Prostate gland (tissue), 2 donors: ENCODE results near the gene NINL. TPM values are rescaled to one million over a fixed set of nuclear protein-coding genes. Genes with fewer than 3 reads are reported as not detected.

Experiments
- DNase-seq: peaks from one replicate; pipeline ENCODE4 v3.0.0-alpha.2; 2019; ENCODE audit warnings: low spot score
- H3K27ac ChIP-seq, 2 donors: fragments of 200-600 bp; sonication (generic); 2 replicates each; pipeline ENCODE4 v1.5.1; 2017 to 2019
- H3K27me3 ChIP-seq: fragments of 200-600 bp; sonication (generic); replicated peaks from 2 replicates; pipeline ENCODE4 v1.5.1; 2019; ENCODE audit not compliant: insufficient read depth
- H3K36me3 ChIP-seq, 2 donors: fragments of 200-600 bp; sonication (generic); 1 replicate in 1 of 2; 2 replicates in 1 of 2; pipeline versions ENCODE4 v1.5.1 to v1.8.1; 2017 to 2019
- H3K4me1 ChIP-seq: fragments of 200-600 bp; sonication (generic); replicated peaks from 2 replicates; pipeline ENCODE4 v1.5.1; 2019
- H3K4me3 ChIP-seq, 2 donors: fragments of 200-600 bp; sonication (generic); 2 replicates each; pipeline ENCODE4 v1.5.1; 2017 to 2019
- H3K9me3 ChIP-seq: fragments of 200-600 bp; sonication (generic); 2 replicates; pipeline ENCODE4 v1.5.1; 2017
- CTCF ChIP-seq, 4 experiments: fragments of 200-600 bp in 2 of 4; fragments of 450-650 bp in 2 of 4; sonication (generic) in 2 of 4; IDR thresholded peaks; 1 replicate in 3 of 4; 2 replicates in 1 of 4; pipeline ENCODE4 v1.5.1; 2016 to 2019; ENCODE audit warnings: antibody characterized with exemption in 4 of 4, mild to moderate bottlenecking in 2 of 4, moderate library complexity in 2 of 4
- POLR2A ChIP-seq: fragments of 450-650 bp; IDR thresholded peaks from one replicate; pipeline ENCODE4 v1.6.1; 2016; ENCODE audit warnings: antibody characterized with exemption, mild to moderate bottlenecking
- POLR2AphosphoS5 ChIP-seq: sonication (generic); formaldehyde crosslinking; IDR thresholded peaks from one replicate; pipeline ENCODE4 v1.6.1; 2017; ENCODE audit warnings: antibody characterized with exemption
- WGBS: methylation state at CpG from one replicate; pipeline ENCODE4 v1.1.5; 2018; 5-methylcytosine and 5-hydroxymethylcytosine counted together
- intact Hi-C: fragments of 100-400 bp; cut with DNase I; formaldehyde crosslinking; loops from one replicate; pipeline ENCODE4 v1.14.2; 2022
- total RNA-seq, 2 donors: library from RNA; depleted of rRNA; stranded (reverse); fragments of >200 nt; gene quantifications; one replicate each; pipeline ENCODE4 v1.1.0, GENCODE V29; 2016

The NINL gene
- total RNA-seq, 2 donors from 2014 or later: 16.3 to 31.1 TPM

GRCh38 chr20:25452333-25452732 is 133.0 kb downstream of the NINL start:
- Histone ChIP-seq H3K9me3 (no peaks in the 10 kb centered on the region), H3K36me3 (peaks cover 0 to 8% of the 10 kb centered on the region in 2 donors), H3K27ac (no peak overlapping the region), H3K4me3 (no peak overlapping the region), H3K27me3 (no peaks in the 10 kb centered on the region), H3K4me1 (no peaks in the 10 kb centered on the region)
- 65% methylated on average over 6 of the region's 6 CpGs for WGBS
- no peak for DNase-seq
- intact Hi-C loops: no loop called here
- TF ChIP-seq CTCF (IDR thresholded peaks at IDR 0.05): no peak
- no peak for TF ChIP-seq POLR2A
- TF ChIP-seq POLR2AphosphoS5: no peak

GRCh38 chr20:25447671-25448070 is 137.7 kb downstream of the NINL start:
- WGBS: 81% methylated on average over 6 of the region's 6 CpGs
- H3K36me3 ChIP-seq: no peaks in the 10 kb centered on the region
- no peak overlapping the region for H3K4me3 ChIP-seq
- TF ChIP-seq POLR2A (no peak), CTCF (IDR thresholded peaks at IDR 0.05) (no peak), POLR2AphosphoS5 (no peak)
- intact Hi-C loops: no loop called here
- H3K9me3 ChIP-seq: no peaks in the 10 kb centered on the region
- DNase-seq: no peak
- H3K4me1 ChIP-seq: no peaks in the 10 kb centered on the region
- no peak overlapping the region for H3K27ac ChIP-seq
- H3K27me3 ChIP-seq: no peaks in the 10 kb centered on the region

GRCh38 chr20:25444556-25444955 is 140.8 kb downstream of the NINL start:
- WGBS: 97% methylated on average over 4 of the region's 4 CpGs
- intact Hi-C loops: no loop called here
- Histone ChIP-seq H3K4me3 (no peak overlapping the region), H3K27me3 (no peaks in the 10 kb centered on the region), H3K9me3 (no peaks in the 10 kb centered on the region), H3K4me1 (no peaks in the 10 kb centered on the region), H3K27ac (no peak overlapping the region), H3K36me3 (no peaks in the 10 kb centered on the region)
- TF ChIP-seq CTCF (IDR thresholded peaks at IDR 0.05) (no peak), POLR2AphosphoS5 (no peak), POLR2A (no peak)
- DNase-seq: no peak

GRCh38 chr20:25439328-25439727 is 146.0 kb downstream of the NINL start:
- Histone ChIP-seq H3K27ac (no peak overlapping the region), H3K36me3 (no peaks in the 10 kb centered on the region), H3K4me1 (no peaks in the 10 kb centered on the region), H3K9me3 (no peaks in the 10 kb centered on the region), H3K4me3 (no peak overlapping the region), H3K27me3 (no peaks in the 10 kb centered on the region)
- WGBS: 69% methylated on average over 3 of the region's 3 CpGs
- no peak for DNase-seq
- TF ChIP-seq POLR2A: no peak
- no peak for TF ChIP-seq POLR2AphosphoS5
- no peak for TF ChIP-seq CTCF (IDR thresholded peaks at IDR 0.05)
- intact Hi-C loops: no loop called here

- Histone ChIP-seq H3K27ac (no peak overlapping the region), H3K27me3 (no peaks in the 10 kb centered on the region), H3K9me3 (no peaks in the 10 kb centered on the region), H3K4me3 (no peak overlapping the region), H3K4me1 (no peaks in the 10 kb centered on the region), H3K36me3 (no peaks in the 10 kb centered on the region)
- no peak for DNase-seq
- 41% methylated on average over 4 of the region's 4 CpGs for WGBS
- TF ChIP-seq POLR2A (no peak), POLR2AphosphoS5 (no peak), CTCF (IDR thresholded peaks at IDR 0.05) (no peak)
- intact Hi-C loops: no loop called here
Measured at GRCh38 chr20:25437153-25437581, 148.2 kb downstream of the NINL start.
